Activated T-helper 2 cell treated with anti-CD3 and anti-CD28 coated beads, Interferon-gamma antibody, Interleukin-2, Interleukin-4, amounts not matched to agents 10 μg/mL and 5 μg/mL and 100 μg/mL, durations not matched to agents 14 hours and 24 hours and 36 hours (primary cell): ENCODE data around the gene SLC2A6. TPM values are rescaled to one million over a fixed set of nuclear protein-coding genes. Genes with fewer than 3 reads are reported as not detected.
"Not testable (repeated sequence)": the region's sequence is repeated elsewhere in the genome, so short reads cannot be mapped to it uniquely, and the experiment has no call there.

Source experiments
- DNase-seq: peaks from one replicate; pipeline ENCODE4 v3.0.0; 2021; ENCODE audit warnings: low spot score
- H3K27ac Mint-ChIP-seq: one replicate; pipeline ENCODE4 v1.8.0; 2021; ENCODE audit warnings: mixed read lengths
- H3K27me3 Mint-ChIP-seq: one replicate; pipeline ENCODE4 v1.8.0; 2021; ENCODE audit warnings: low read depth, mixed read lengths
- H3K36me3 Mint-ChIP-seq: one replicate; pipeline ENCODE4 v1.8.0; 2021; ENCODE audit warnings: low read depth, mixed read lengths
- H3K4me1 Mint-ChIP-seq: one replicate; pipeline ENCODE4 v1.8.0; 2021; ENCODE audit warnings: low read depth, mixed read lengths
- H3K4me3 Mint-ChIP-seq: one replicate; pipeline ENCODE4 v1.8.0; 2021; ENCODE audit warnings: low read depth, mild to moderate bottlenecking, moderate library complexity, mixed read lengths
- H3K9me3 Mint-ChIP-seq: one replicate; pipeline ENCODE4 v1.8.0; 2021; ENCODE audit warnings: mixed read lengths
- intact Hi-C: fragments of 100-400 bp; cut with micrococcal nuclease; formaldehyde crosslinking; loops from one replicate; pipeline ENCODE4 v1.15.1; 2023
- total RNA-seq: library from RNA; stranded (reverse); gene quantifications from 2 replicates; pipeline ENCODE4 v1.2.3, GENCODE V29; 2022

SLC2A6 gene
- total RNA-seq, 1 donor from 2014 or later: 6.1 TPM

DNA sequence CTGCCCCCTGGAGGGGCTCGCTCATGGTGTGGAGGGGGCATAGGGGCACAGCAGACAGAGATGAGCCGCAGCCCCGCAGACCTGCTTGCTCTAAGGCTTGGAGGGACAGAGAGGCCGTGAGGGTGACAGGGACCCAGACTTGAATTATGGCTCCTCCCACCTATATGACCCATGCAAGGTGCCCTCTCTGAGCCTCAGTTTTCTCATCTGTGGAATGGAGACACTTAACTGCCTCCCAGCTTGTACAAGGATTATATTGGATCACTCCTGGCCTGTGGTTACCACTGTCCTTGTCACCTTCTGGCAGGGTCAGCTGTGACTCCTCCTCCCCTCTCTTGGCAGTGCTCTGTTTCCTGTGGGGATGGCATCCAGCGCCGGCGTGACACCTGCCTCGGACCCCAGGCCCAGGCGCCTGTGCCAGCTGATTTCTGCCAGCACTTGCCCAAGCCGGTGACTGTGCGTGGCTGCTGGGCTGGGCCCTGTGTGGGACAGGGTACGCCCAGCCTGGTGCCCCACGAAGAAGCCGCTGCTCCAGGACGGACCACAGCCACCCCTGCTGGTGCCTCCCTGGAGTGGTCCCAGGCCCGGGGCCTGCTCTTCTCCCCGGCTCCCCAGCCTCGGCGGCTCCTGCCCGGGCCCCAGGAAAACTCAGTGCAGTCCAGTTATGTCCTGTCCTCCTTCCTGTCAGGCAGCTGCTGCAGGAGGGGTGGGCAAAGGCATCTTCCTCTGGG is 23.8 kb downstream of the SLC2A6 start:
- Mint-ChIP-seq H3K27me3 (no peaks in the 10 kb centered on the region), H3K27ac (no peak overlapping the region), H3K4me1 (peaks cover 3% of the 10 kb centered on the region), H3K4me3 (no peak overlapping the region), H3K36me3 (no peaks in the 10 kb centered on the region), H3K9me3 (no peaks in the 10 kb centered on the region)
- intact Hi-C loops: no loop called here
- no peak for DNase-seq

DNA sequence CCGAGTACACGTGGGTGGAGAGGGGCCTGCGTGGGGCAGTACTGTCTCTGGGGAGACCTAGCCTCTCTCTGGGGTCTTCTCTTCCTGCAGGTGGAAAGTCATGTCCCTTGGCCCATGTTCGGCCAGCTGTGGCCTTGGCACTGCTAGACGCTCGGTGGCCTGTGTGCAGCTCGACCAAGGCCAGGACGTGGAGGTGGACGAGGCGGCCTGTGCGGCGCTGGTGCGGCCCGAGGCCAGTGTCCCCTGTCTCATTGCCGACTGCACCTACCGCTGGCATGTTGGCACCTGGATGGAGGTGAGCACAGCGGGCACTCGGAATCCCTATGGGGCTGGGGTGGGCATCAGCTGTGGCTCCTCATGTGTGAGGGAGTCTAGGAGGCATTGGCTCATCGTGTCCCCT is 24.6 kb downstream of the SLC2A6 start:
- H3K27ac Mint-ChIP-seq: no peak overlapping the region
- peaks cover 2% of the 10 kb centered on the region for H3K4me1 Mint-ChIP-seq
- no peak overlapping the region for H3K4me3 Mint-ChIP-seq
- intact Hi-C loops: no loop called here
- no peaks in the 10 kb centered on the region for H3K36me3 Mint-ChIP-seq
- no peak for DNase-seq
- no peaks in the 10 kb centered on the region for H3K27me3 Mint-ChIP-seq
- H3K9me3 Mint-ChIP-seq: no peaks in the 10 kb centered on the region

DNA sequence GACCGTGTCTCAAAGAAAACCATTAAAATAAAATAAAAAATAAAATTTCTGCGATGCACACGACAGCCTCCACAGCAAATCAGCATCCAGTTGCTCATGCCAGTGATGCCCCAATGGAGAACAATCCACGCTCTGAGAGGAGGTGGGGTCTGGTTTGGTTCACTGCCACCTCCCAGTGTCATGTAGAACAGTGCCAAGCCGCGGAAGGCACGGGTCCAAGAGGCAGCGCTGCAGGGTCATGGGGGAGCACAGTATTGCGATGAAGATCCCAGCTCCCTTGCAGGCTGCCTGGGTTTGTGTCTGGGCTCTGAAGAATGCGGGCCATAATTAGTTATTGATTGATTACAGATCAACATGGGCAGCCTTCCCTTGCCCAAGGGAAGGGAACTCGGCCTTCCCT is 25.2 kb downstream of the SLC2A6 start:
- intact Hi-C loops: no loop called here
- Mint-ChIP-seq H3K27me3 (no peaks in the 10 kb centered on the region), H3K9me3 (no peaks in the 10 kb centered on the region), H3K27ac (no peak overlapping the region), H3K4me1 (no peaks in the 10 kb centered on the region), H3K36me3 (no peaks in the 10 kb centered on the region), H3K4me3 (no peak overlapping the region)
- DNase-seq: no peak

DNA sequence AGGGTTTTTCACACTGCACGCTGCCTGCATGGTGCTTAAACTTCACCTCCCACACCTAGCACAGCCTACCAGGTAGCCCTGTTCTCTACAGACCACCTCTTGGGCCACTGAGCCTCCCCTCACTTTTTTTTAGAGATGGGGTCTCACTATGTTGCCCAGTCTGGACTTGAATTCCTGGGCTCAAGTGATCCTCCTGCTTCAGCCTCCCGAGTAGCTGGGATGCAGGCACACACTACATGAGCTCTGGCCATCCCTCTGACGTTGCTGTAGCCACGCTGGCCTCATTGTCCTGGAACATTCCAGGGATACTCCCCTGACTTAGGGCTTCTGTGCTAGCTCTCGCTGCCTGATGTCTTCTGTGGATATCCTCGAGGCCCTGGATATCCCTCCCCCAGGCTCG is 26.3 kb downstream of the SLC2A6 start:
- H3K27ac Mint-ChIP-seq: no peak overlapping the region
- DNase-seq: no peak
- H3K27me3 Mint-ChIP-seq: no peaks in the 10 kb centered on the region
- intact Hi-C loops: no loop called here
- no peaks in the 10 kb centered on the region for H3K36me3 Mint-ChIP-seq
- H3K4me3 Mint-ChIP-seq: no peak overlapping the region
- no peaks in the 10 kb centered on the region for H3K4me1 Mint-ChIP-seq
- H3K9me3 Mint-ChIP-seq: no peaks in the 10 kb centered on the region

DNA sequence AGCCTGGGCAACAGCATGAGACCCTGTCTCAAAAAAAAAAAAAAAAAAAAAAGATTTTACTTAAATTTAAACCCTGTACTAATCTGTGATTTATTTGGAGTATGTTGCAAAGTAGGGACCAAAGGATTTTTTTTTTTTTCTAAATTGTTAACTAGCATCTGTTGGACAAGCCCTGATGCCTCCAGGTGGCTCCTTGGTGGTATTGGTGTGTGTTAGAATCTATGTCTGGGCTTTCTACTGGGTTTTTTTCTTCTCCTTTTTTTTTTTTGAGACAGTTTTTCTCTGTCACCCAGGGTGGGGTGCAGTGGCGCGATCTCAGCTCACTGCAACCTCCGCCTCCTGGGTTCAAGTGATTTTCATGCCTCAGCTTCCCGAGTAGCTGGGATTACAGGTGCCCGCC is 27.0 kb downstream of the SLC2A6 start:
- not testable (repeated sequence) for H3K4me3 Mint-ChIP-seq, H3K27ac Mint-ChIP-seq

DNA sequence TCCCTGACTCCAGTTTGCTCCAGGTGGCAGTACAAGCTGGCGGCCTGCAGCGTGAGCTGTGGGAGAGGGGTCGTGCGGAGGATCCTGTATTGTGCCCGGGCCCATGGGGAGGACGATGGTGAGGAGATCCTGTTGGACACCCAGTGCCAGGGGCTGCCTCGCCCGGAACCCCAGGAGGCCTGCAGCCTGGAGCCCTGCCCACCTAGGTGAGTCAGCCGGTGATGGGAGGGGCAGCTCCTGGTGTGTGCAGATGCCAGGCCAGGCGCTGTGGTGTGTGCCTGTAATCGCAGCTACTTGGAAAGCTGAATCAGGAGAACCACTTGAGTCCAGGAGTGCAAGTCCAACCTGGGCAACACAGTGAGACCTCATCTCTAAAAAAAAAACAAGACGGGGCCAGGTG is 29.1 kb downstream of the SLC2A6 start:
- no peaks in the 10 kb centered on the region for H3K36me3 Mint-ChIP-seq
- H3K9me3 Mint-ChIP-seq: no peaks in the 10 kb centered on the region
- DNase-seq: no peak
- H3K4me3 Mint-ChIP-seq: no peak overlapping the region
- intact Hi-C loops: no loop called here
- no peak overlapping the region for H3K27ac Mint-ChIP-seq
- H3K4me1 Mint-ChIP-seq: no peaks in the 10 kb centered on the region
- no peaks in the 10 kb centered on the region for H3K27me3 Mint-ChIP-seq

More for the DNA sequence above, 27.0 kb downstream of the SLC2A6 start:
- intact Hi-C loops, H3K36me3 Mint-ChIP-seq, H3K4me1 Mint-ChIP-seq, H3K27me3 Mint-ChIP-seq, H3K9me3 Mint-ChIP-seq, DNase-seq: not testable (repeated sequence)

DNA sequence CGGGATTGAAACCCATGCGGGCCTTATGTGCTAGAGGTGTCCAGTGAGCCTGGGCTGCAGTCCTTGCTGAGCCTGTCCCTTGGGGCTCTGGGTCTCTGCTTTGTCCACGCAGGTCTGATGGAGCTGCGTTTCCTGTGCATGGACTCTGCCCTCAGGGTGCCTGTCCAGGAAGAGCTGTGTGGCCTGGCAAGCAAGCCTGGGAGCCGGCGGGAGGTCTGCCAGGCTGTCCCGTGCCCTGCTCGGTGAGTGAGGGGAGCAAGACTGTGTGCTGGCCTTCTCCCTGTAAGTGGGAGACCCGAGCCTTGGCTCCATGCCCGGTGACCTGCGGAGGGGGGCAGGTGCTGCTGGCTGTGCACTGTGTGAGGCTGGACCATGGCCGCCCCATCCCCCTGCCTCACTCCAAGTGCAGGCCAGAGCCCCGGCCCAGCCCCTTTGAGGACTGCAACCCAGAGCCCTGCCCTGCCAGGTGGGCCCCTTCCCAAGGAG is 30.4 kb downstream of the SLC2A6 start:
- DNase-seq: no peak
- H3K27ac Mint-ChIP-seq: no peak overlapping the region

DNA sequence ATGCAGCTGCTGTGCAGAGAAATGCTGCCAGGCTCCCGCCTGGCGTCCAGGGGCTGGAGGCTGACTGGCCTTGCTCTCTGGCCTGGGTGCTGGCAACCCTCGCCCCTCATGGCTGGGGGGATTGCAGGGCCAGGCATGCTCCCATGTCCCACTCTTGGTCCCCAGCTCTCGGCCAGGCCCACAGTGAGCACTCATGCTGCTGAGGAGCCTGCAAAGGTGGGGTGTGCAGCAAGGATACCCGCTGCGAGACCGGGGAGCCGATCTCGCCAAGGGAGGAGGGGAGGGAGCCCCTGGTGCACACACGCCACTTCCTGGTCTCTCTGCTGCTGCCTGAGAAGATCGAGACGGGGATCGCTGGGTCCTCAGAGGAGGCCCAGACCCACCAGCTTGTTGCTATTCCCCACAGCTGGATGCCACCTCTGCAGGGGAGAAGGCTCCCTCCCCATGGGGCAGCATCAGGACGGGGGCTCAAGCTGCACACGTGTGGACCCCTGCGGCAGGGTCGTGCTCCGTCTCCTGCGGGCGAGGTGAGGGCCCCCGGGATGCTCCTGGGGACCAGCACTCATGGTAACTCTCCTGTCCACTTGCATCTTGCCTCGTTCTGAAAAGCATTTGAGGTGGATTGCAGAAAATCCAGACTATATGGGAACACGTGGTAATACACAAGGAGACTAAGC is 33.5 kb downstream of the SLC2A6 start:
- no peaks in the 10 kb centered on the region for H3K27me3 Mint-ChIP-seq
- no peak overlapping the region for H3K4me3 Mint-ChIP-seq
- H3K9me3 Mint-ChIP-seq: no peaks in the 10 kb centered on the region
- H3K27ac Mint-ChIP-seq: no peak overlapping the region
- H3K4me1 Mint-ChIP-seq: no peaks in the 10 kb centered on the region
- no peaks in the 10 kb centered on the region for H3K36me3 Mint-ChIP-seq
- intact Hi-C loops: no loop called here
- DNase-seq: no peak

More for the DNA sequence above, 30.4 kb downstream of the SLC2A6 start:
- intact Hi-C loops: no loop called here
- Mint-ChIP-seq H3K27me3 (no peaks in the 10 kb centered on the region), H3K4me1 (no peaks in the 10 kb centered on the region), H3K4me3 (no peak overlapping the region), H3K36me3 (no peaks in the 10 kb centered on the region), H3K9me3 (no peaks in the 10 kb centered on the region)

DNA sequence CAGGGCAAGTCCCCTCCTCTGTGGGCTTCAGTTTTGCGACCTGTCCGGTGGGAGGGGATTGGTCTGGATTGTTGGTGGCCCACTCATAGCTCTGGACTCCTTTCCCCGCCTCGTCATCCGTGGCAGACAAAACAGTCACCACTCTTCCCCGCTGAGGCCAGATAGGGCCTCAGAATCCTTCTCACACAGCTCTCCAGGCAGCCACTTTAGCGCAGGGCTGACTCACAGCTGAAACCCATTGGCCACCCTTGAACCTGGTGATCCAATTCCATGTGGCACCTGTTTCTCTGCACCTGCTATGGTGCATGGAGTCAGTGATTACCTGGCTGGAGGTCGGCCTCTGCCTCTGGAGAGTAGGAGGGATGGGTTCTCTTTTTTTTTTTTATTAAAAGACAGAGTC is 34.9 kb downstream of the SLC2A6 start:
- no peaks in the 10 kb centered on the region for H3K4me1 Mint-ChIP-seq
- no peak for DNase-seq
- H3K36me3 Mint-ChIP-seq: no peaks in the 10 kb centered on the region
- H3K27ac Mint-ChIP-seq: no peak overlapping the region
- H3K27me3 Mint-ChIP-seq: no peaks in the 10 kb centered on the region
- H3K9me3 Mint-ChIP-seq: no peaks in the 10 kb centered on the region
- intact Hi-C loops: no loop called here
- H3K4me3 Mint-ChIP-seq: no peak overlapping the region

DNA sequence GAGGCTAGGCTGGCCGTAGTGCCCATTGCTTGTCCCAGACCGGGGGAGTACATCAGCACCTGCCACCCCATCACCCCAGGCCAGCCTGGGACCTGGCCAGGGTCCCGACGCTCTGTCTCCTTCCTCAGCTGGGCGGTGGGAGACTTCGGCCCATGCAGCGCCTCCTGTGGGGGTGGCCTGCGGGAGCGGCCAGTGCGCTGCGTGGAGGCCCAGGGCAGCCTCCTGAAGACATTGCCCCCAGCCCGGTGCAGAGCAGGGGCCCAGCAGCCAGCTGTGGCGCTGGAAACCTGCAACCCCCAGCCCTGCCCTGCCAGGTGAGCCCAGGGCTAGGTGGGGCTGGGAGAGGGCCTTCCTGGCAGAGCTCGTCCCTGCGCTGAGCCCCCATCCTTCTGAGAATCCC is 35.7 kb downstream of the SLC2A6 start:
- H3K27ac Mint-ChIP-seq: no peak overlapping the region
- intact Hi-C loops: no loop called here
- no peaks in the 10 kb centered on the region for H3K9me3 Mint-ChIP-seq
- no peaks in the 10 kb centered on the region for H3K4me1 Mint-ChIP-seq
- no peaks in the 10 kb centered on the region for H3K36me3 Mint-ChIP-seq
- DNase-seq: no peak
- H3K27me3 Mint-ChIP-seq: no peaks in the 10 kb centered on the region
- H3K4me3 Mint-ChIP-seq: no peak overlapping the region

DNA sequence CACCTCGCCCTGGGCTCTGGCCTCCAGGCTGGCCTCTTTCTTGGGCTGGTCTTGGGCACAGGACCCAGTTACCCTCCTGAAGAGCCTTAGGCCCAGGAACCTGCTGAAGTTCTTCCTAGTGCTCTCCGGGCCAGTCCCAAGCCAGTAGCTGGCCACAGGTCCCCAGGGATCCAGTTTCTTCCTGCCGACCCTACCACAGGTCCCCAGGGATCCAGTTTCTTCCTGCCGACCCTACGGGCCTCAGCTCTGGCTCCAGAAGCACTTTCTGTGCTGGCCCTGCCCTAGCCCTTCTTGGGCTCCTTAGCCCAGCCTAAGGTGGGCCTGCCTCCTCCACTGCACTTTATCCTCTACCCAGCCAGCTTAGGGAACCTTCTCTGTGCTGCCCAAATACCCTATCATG is 37.3 kb downstream of the SLC2A6 start:
- Mint-ChIP-seq H3K4me3 (no peak overlapping the region), H3K9me3 (no peaks in the 10 kb centered on the region), H3K36me3 (no peaks in the 10 kb centered on the region), H3K27ac (no peak overlapping the region), H3K27me3 (no peaks in the 10 kb centered on the region), H3K4me1 (no peaks in the 10 kb centered on the region)
- intact Hi-C loops: no loop called here
- DNase-seq: no peak

DNA sequence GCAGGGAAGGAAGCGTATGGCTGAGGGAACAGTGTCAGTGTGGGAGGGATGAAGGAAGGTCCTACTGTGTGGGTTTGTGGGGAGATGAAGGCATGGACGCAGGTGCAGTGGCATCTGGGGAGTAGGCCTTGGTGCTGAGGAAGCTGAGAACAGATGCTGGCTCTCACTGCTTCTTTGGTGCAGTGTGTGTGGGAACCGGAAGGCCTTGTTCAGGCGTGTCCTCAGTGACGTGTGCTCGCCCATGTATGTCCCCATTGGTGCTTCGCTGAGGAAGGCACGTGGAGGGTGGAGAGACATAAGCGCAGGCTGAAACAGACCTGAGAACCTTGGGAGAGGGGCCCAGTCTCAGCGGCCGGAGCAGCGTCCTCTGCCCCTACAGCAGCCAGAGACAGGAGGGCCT is 38.0 kb downstream of the SLC2A6 start:
- no peak for DNase-seq
- H3K27me3 Mint-ChIP-seq: no peaks in the 10 kb centered on the region
- H3K27ac Mint-ChIP-seq: no peak overlapping the region
- no peak overlapping the region for H3K4me3 Mint-ChIP-seq
- intact Hi-C loops: no loop called here
- H3K36me3 Mint-ChIP-seq: no peaks in the 10 kb centered on the region
- no peaks in the 10 kb centered on the region for H3K4me1 Mint-ChIP-seq
- H3K9me3 Mint-ChIP-seq: no peaks in the 10 kb centered on the region

DNA sequence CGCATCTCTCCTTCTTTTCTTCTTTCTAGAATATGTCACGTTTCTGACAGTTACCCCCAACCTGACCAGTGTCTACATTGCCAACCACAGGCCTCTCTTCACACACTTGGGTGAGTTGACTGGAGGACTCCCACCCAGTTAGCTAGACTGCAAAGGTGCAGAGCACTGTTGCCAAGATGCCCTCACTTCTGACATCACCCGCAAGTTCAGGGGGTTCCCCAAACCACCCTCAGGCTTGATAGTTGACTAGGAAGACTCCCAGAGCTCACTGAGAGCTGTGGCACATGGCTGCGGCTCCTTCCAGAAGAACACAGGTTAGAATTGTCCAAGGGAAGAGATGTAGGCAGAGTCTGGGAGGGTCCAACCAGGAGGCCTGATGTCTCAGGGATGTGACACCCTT is 39.6 kb downstream of the SLC2A6 start:
- H3K4me1 Mint-ChIP-seq: no peaks in the 10 kb centered on the region
- intact Hi-C loops: no loop called here
- H3K27me3 Mint-ChIP-seq: no peaks in the 10 kb centered on the region
- H3K27ac Mint-ChIP-seq: no peak overlapping the region
- no peak for DNase-seq
- no peaks in the 10 kb centered on the region for H3K9me3 Mint-ChIP-seq
- H3K4me3 Mint-ChIP-seq: no peak overlapping the region
- H3K36me3 Mint-ChIP-seq: no peaks in the 10 kb centered on the region
